CD14-positive monocyte (primary cell): ENCODE data around the gene GUCY2F. TPM values are rescaled to one million over a fixed set of nuclear protein-coding genes. Genes with fewer than 3 reads are reported as not detected.

ENCODE experiments used
- DNase-seq, 3 donors: peaks; one replicate each; pipeline ENCODE4 v3.0.0-alpha.2; 2011 to 2022
- H2AFZ ChIP-seq: 2 replicates; pipeline ENCODE4 v1.6.0; 2012; ENCODE audit warnings: mild to moderate bottlenecking, low read depth, low read length, inconsistent platforms; ENCODE audit not compliant: insufficient read depth, poor library complexity, severe bottlenecking
- H3K27ac ChIP-seq, 2 donors: 1 replicate in 1 of 2; 2 replicates in 1 of 2; pipeline ENCODE4 v1.5.1; 2012 to 2013; ENCODE audit warnings: low read length in 2 of 2, control low read depth in 1 of 2, inconsistent platforms in 1 of 2, low read depth in 1 of 2, mild to moderate bottlenecking in 1 of 2
- H3K27me3 ChIP-seq, 2 donors: one replicate each; pipeline versions ENCODE4 v1.6.0 to v1.6.1; 2011 to 2013; ENCODE audit warnings: low read length in 2 of 2; ENCODE audit not compliant: control insufficient read depth in 2 of 2, insufficient read depth in 2 of 2
- H3K36me3 ChIP-seq, 2 donors: replicated peaks in 1 of 2; 1 replicate in 1 of 2; 2 replicates in 1 of 2; pipeline versions ENCODE4 v1.5.1 to v1.6.1; 2012 to 2013; ENCODE audit warnings: low read length in 2 of 2, control low read depth in 1 of 2, inconsistent platforms in 1 of 2, mild to moderate bottlenecking in 1 of 2; ENCODE audit not compliant: insufficient read depth in 2 of 2, control insufficient read depth in 1 of 2
- H3K4me1 ChIP-seq, 2 donors: 1 replicate in 1 of 2; 2 replicates in 1 of 2; pipeline versions ENCODE4 v1.5.1 to v1.6.1; 2012 to 2013; ENCODE audit warnings: low read length in 2 of 2, control low read depth in 1 of 2, inconsistent platforms in 1 of 2, mild to moderate bottlenecking in 1 of 2, moderate library complexity in 1 of 2; ENCODE audit not compliant: insufficient read depth in 2 of 2, control insufficient read depth in 1 of 2
- H3K4me2 ChIP-seq: replicated peaks from 2 replicates; pipeline ENCODE3; 2012; ENCODE audit warnings: low read length, moderate library complexity, mild to moderate bottlenecking; ENCODE audit not compliant: poor library complexity, severe bottlenecking; ENCODE audit errors: extremely low read depth
- H3K4me3 ChIP-seq, 3 experiments: fragments of 200-600 bp in 1 of 3; sonication (generic) in 1 of 3; replicated peaks in 1 of 3; 1 replicate in 2 of 3; 2 replicates in 1 of 3; pipeline ENCODE4 v1.5.1; 2011 to 2013; ENCODE audit warnings: low read length in 3 of 3, mild to moderate bottlenecking in 3 of 3, control low read depth in 2 of 3, low read depth in 2 of 3, inconsistent platforms in 1 of 3, moderate library complexity in 1 of 3
- H3K79me2 ChIP-seq: 2 replicates; pipeline ENCODE4 v1.6.0; 2012; ENCODE audit warnings: mild to moderate bottlenecking, control low read depth, inconsistent platforms, low read length, moderate library complexity; ENCODE audit not compliant: insufficient read depth
- H3K9ac ChIP-seq: 2 replicates; pipeline ENCODE4 v1.6.0; 2017; ENCODE audit warnings: low read length, mild to moderate bottlenecking; ENCODE audit not compliant: insufficient read depth, poor library complexity, severe bottlenecking
- H3K9me3 ChIP-seq, 2 donors: replicated peaks in 1 of 2; 1 replicate in 1 of 2; 2 replicates in 1 of 2; pipeline versions ENCODE4 v1.5.1 to v1.6.1; 2012 to 2013; ENCODE audit warnings: low read length in 2 of 2, control low read depth in 1 of 2; ENCODE audit not compliant: control insufficient read depth in 1 of 2, insufficient read depth in 1 of 2
- H4K20me1 ChIP-seq: 2 replicates; pipeline ENCODE4 v1.6.0; 2012; ENCODE audit warnings: mild to moderate bottlenecking, low read length, control low read depth, moderate library complexity; ENCODE audit not compliant: insufficient read depth
- H3K27ac Mint-ChIP-seq, 7 donors: one replicate each; pipeline ENCODE4 v1.8.0; 2020; ENCODE audit warnings: mild to moderate bottlenecking in 7 of 7, mixed read lengths in 7 of 7, moderate library complexity in 6 of 7, inconsistent platforms in 2 of 7
- H3K27me3 Mint-ChIP-seq, 3 donors: one replicate each; pipeline ENCODE4 v1.8.0; 2021 to 2022; ENCODE audit warnings: low read depth in 3 of 3, mild to moderate bottlenecking in 3 of 3, mixed read lengths in 3 of 3, moderate library complexity in 3 of 3, inconsistent platforms in 1 of 3
- H3K36me3 Mint-ChIP-seq, 2 donors: one replicate each; pipeline ENCODE4 v1.8.0; 2020; ENCODE audit warnings: mixed read lengths in 2 of 2, inconsistent platforms in 1 of 2, mild to moderate bottlenecking in 1 of 2
- H3K4me1 Mint-ChIP-seq: one replicate; pipeline ENCODE4 v1.8.0; 2020; ENCODE audit warnings: mild to moderate bottlenecking, mixed read lengths
- H3K4me3 Mint-ChIP-seq, 2 donors: one replicate each; pipeline ENCODE4 v1.8.0; 2020; ENCODE audit warnings: mild to moderate bottlenecking in 2 of 2, mixed read lengths in 2 of 2, moderate library complexity in 1 of 2
- H3K9me3 Mint-ChIP-seq, 7 donors: one replicate each; pipeline ENCODE4 v1.8.0; 2020 to 2022; ENCODE audit warnings: mixed read lengths in 7 of 7, mild to moderate bottlenecking in 6 of 7, moderate library complexity in 6 of 7, inconsistent platforms in 2 of 7
- CTCF ChIP-seq: fragments of 200-600 bp; IDR thresholded peaks from one replicate; pipeline ENCODE4 v1.8.0; 2022; ENCODE audit warnings: antibody characterized with exemption, mild to moderate bottlenecking
- WGBS: methylation state at CpG from one replicate; pipeline ENCODE4 v1.1.5; 2013; ENCODE audit warnings: missing lambda C conversion rate; ENCODE audit not compliant: insufficient coverage; 5-methylcytosine and 5-hydroxymethylcytosine counted together
- intact Hi-C, 2 donors: fragments of 100-400 bp; cut with micrococcal nuclease; formaldehyde crosslinking; loops; one replicate each; pipeline versions ENCODE4 v1.15.0 to v1.15.1; 2023
- polyA plus RNA-seq, 3 donors: library from polyadenylated mRNA; depleted of rRNA in 1 of 3; unstranded in 2 of 3; stranded (reverse) in 1 of 3; fragments of 300-500 nt in 2 of 3; fragments of >200 nt in 1 of 3; fragmentation: Illumina TruSeq in 2 of 3; gene quantifications; 1 replicate in 2 of 3; 2 replicates in 1 of 3; pipeline ENCODE4 v1.2.3, GENCODE V29; 2012 to 2021

Gene GUCY2F
- polyA plus RNA-seq, 3 donors = not detected

- no peak overlapping the region for H3K9ac ChIP-seq
- H3K4me1 ChIP-seq = no peaks in the 10 kb centered on the region
- no peaks in the 10 kb centered on the region for H3K9me3 ChIP-seq
- no peak overlapping the region for H2AFZ ChIP-seq
- H3K4me3 ChIP-seq = no peak overlapping the region
- DNase-seq = no peak
- intact Hi-C loops = no loop called here
- no peak for TF ChIP-seq CTCF
- H4K20me1 ChIP-seq = no peaks in the 10 kb centered on the region
- Mint-ChIP-seq H3K27me3 (peaks cover 4 to 10% (median 6%) of the 10 kb centered on the region in 3 donors), H3K4me1 (no peaks in the 10 kb centered on the region), H3K36me3 (no peaks in the 10 kb centered on the region), H3K4me3 (no peak overlapping the region), H3K27ac (no peak overlapping the region), H3K9me3 (peaks cover 0 to 15% (median 5%) of the 10 kb centered on the region in 7 donors)
- H3K79me2 ChIP-seq = no peaks in the 10 kb centered on the region
- H3K4me2 ChIP-seq = no peak overlapping the region
- no peak overlapping the region for H3K27ac ChIP-seq
- no peaks in the 10 kb centered on the region for H3K36me3 ChIP-seq
- WGBS = 80% methylated on average over 1 of the region's 1 CpG
- H3K27me3 ChIP-seq = no peaks in the 10 kb centered on the region
These were observed 154.6 kb downstream of the GUCY2F start for GRCh38 chrX:109327251-109327650.

Other genes starting within 250 kb of the GUCY2F start
- gene NXT2, start 54.8 kb upstream of the GUCY2F start, polyA plus RNA-seq = 10 to 100 TPM in 2 of 3 donors, 1 to 10 TPM in 1; 4.2 to 22.5 (median 18.5) TPM
- under 1 TPM; 0.12 to 0.39 (median 0.15) TPM for gene KCNE5, start 143.1 kb upstream of the GUCY2F start, polyA plus RNA-seq